ENCODE results near the gene WDR49.

Gene WDR49

GRCh38 chr3:167611718-167612117, 42.0 kb downstream of the WDR49 start:
- DNase-seq: no peak

DNA sequence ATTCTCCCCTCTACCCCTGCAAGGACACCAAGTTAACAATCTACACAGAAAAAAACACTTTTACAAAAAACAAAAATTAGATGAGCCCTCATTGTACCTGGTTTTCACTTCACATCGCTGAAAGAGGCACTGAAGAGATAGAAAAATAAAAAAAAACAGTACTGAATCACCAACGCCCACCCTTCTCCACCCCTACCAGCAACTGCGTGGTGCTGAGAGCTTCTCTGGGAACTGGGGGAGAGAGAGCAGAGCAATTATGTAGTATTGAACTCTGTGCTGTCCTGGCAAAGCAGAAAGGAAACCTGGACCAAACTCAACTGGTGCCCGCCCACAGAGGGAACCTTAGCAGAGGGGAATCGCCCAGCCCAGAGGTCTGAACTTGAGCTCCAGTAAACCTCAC, 44.6 kb downstream of the WDR49 start:
- DNase-seq: no peak

GRCh38 chr3:167606836-167607235, 46.9 kb downstream of the WDR49 start:
- no peak for DNase-seq

DNA sequence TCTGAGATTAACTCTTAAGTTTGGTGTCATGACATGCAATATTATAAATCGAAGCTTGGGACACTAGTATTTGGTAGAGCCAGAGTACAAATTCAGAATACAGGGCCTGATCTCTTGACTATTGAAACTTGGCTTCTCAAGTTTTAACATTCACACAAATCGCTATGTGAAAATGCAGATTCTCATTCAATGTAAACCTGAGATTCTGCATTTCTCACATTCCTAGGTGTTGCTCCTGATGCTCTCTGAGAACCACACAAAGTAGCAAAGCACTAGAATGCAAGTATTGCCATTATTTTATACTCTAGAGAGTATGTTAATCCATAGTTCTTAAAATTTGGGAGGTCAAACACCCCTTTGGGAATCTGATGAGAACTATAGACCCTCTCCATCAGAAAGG, 47.9 kb downstream of the WDR49 start:
- DNase-seq: no peak

DNA sequence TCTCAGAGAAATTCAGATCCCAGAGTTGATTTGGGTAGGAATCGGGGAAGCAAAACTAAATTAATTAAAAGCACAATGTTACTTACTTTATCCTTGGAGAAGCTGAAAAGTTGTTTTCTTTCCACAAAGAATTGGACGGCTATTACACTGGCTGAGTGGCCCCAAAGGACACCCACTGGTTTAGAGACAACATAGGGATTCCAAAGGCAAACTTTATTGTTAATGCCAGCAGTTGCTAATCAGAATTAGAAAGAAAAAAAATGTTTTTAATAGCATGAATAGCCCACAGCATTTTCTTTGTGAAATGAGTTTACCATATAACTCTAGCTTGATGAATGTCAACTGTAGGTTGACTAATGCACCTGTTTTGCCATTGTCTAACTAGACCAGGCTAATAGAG, 51.7 kb downstream of the WDR49 start:
- DNase-seq: no peak

DNA sequence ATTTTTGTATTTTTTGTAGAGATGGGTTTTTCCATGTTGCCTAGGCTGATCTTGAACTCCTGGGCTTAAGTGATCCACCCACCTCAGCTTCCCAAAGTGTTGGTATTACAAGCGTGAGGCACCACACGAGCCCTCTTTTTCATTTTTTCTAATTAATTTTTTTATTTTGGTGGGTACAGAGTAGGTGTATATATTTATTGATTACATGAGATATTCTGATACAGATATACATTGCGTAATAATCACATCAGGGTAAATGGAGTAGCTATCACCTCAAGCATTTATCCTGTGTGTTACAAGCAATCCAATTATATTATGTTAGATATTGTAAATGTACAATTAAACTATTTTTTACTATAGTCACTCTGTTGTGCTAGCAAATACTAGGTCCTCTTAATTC, 66.1 kb downstream of the WDR49 start:
- DNase-seq: no peak

DNA sequence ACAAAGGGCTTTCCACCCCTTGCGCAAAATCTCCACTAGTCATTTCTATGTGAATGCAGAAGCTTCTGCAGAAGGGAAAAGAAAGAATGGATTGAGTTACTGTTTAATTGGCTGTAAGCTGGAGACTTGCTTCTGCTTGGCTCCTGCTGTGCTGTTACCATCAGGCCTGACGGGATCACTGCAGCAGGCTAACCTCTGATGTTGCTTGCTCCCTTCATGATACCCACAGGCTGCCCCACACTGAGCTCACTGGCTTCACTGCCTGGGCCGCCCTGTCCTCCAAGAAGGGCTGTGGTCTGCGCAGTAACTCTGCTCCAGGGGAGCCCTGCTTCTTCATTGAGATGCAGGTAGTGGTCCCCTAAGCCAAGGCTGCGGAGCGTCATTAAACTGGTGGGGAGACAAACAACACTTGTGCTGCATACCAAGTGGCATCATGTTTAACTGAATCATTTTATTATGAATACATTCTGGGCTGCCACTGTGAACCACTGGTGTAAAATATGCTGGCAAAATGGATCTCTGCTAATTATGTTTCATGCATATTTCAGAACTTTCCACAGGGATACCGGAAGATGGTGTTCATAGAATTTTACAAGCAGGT, 78.6 kb downstream of the WDR49 start:
- no peak for DNase-seq

GRCh38 chr3:167572991-167573390, 80.8 kb downstream of the WDR49 start:
- no peak for DNase-seq

DNA sequence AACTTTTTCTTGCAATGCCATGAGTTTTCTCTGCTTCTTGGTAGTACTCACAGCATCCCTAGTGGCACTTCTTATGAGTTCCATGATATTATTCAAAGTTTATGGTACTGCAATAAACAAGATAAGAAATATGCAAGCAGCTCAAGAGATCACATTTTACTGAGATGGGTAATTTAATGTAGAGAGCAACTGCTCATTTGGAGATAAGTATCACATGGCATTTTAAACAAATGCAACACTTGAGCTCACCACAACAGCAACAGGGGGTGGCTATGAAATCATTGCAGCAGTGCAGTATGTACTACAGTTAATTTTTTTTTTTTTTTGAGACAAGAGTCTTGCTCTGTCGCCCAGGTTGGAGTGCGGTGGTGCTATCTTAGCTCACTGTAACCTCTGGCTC, 85.1 kb downstream of the WDR49 start:
- DNase-seq: no peak

GRCh38 chr3:167565489-167565888, 88.3 kb downstream of the WDR49 start:
- no peak for DNase-seq

DNA sequence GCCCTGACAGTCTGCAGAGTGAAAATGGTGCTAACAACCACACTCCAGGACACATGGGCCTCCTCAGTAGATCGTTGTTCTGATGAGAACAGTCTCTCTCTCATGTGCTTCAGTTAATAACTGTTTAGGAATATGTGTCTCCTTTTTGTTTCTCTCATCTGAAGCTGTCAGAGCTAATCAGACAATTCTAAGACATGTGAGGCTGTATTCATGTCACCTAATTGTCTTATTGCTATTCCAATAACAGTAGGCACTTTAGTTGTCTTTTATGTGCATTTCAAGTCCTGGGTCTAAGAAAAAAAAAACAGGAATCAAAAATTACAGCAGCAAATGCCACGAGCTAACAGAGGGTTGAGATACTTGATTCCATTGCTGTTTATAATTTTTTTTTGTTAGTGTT, 89.1 kb downstream of the WDR49 start:
- no peak for DNase-seq

- DNase-seq: no peak
Measured at GRCh38 chr3:167559924-167560323, 93.8 kb downstream of the WDR49 start.

DNA sequence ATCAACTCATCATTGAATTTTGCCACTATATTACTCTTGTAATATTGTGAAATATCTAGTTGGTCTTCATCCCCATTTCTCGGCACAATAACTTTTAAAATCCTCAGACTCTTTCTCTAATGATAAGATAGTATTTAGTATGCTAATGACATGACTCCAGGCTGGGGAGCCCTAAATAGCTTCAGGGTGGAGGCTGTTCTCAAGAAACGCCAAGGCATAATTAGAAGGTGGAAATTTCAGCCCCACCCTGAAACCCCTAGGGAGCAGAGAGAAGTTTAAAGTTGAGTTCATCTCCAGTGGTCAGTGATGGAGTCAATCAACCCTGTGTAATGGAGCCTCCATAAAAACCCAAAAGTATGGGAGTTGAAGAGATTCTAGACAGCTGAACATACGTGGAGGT, 98.8 kb downstream of the WDR49 start:
- DNase-seq: no peak

- DNase-seq: no peak
Measured at GRCh38 chr3:167538081-167538480, 115.7 kb downstream of the WDR49 start.

DNA sequence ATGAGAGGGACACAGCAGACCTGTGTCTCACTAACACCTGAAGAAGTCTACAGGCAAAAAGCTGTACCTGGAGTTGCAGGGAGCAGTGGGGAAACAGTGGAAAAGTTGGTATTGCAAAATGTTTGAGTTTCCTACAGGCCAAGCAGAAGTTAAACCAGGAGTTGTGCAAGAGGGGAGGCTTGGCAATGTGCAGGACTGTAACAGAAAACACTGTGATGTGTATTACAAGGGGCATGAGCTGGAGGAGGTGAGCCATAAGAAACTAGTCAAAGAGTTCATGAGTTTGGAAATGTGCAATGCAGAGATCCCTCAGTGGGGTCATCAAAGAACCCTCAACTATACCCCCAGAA, 132.8 kb downstream of the WDR49 start:
- DNase-seq: no peak

- DNase-seq: no peak
Measured at GRCh38 chr3:167520266-167521005, 133.3 kb downstream of the WDR49 start.

- DNase-seq: no peak
Measured at GRCh38 chr3:167507954-167508353, 145.8 kb downstream of the WDR49 start.

- no peak for DNase-seq
Measured at GRCh38 chr3:167502401-167502800, 151.3 kb downstream of the WDR49 start.

- DNase-seq: no peak
Measured at GRCh38 chr3:167501941-167502340, 151.8 kb downstream of the WDR49 start.

- no peak for DNase-seq
Measured at GRCh38 chr3:167497903-167498302, 155.8 kb downstream of the WDR49 start.

DNA sequence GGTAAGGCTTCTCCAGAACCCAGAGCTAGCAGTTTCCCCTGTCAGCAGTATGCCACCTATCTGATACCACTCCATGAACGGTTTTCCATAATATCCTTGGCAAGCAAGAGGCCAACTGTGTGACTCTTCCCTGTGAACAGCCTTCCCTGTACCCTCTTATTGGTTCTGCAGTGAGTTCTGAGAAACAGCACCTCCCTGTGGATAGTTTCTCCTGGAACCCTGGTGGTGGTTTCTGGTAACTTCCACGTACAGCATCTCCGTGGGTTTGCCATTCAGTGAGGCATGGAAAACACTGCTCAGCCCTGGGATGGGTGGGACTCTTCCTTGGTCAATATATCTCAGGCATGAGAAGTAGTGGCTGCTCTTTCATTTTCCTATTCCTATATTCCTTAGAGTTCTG, 160.5 kb downstream of the WDR49 start:
- no peak for DNase-seq

DNA sequence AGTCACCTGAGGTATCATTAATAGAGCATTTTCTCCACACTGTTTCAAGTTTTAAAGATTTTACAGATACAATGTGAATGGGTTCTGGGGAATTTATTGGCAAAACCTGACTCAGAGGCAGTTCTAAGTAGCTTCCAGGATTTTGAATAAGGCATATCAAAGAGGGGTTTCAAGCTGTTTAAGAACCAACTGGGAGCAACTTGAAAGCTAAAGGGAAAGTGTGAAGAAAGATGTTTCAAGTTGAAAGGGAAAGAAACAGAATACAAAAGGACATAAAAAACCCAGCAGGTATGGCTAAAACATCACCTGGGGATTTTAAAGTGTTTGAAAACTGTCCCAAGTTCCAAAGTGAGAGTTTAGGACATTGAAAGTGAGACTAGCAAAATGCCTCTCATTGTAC, 162.1 kb downstream of the WDR49 start:
- no peak for DNase-seq

- no peak for DNase-seq
Measured at GRCh38 chr3:167489571-167489970, 164.2 kb downstream of the WDR49 start.

- DNase-seq: no peak
Measured at GRCh38 chr3:167487556-167487955, 166.2 kb downstream of the WDR49 start.

DNA sequence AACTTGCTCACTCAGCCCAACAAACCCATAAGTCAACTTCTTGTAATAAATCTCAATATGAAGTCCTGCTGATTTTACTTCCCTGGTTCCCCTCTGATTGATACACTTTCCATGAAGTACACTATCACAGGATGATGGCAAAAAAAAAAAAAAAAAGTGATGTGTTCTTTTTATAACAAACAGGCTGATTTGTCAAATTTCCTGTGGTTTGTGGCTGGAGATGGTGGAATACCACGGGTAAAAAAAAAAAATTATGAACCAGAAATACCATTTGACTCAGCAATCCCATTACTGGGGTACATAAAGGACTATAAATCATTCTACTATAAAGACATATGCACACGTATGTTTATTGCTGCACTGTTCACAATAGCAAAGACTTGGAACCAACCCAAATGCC, 169.2 kb downstream of the WDR49 start:
- DNase-seq: no peak
